Central memory CD8-positive, alpha-beta T cell (primary cell): Measurements from ENCODE around the gene KSR1.

Source experiments
- ATAC-seq: fragments of 150-1000 bp; cut with Tn5 transposase; replicated peaks from 2 replicates; pipeline ENCODE4 v1.10.0; 2022; ENCODE audit warnings: mild to moderate bottlenecking, moderate FRiP score, moderate number of reproducible peaks; ENCODE audit not compliant: poor library complexity, severe bottlenecking; ENCODE audit errors: extremely low read depth
- DNase-seq, 2 donors: peaks; one replicate each; pipeline ENCODE4 v3.0.0; 2021; ENCODE audit warnings: low spot score in 2 of 2
- H3K27ac Mint-ChIP-seq: one replicate; pipeline ENCODE4 v1.8.0; 2022; ENCODE audit warnings: low read depth, mild to moderate bottlenecking, moderate library complexity, mixed read lengths
- H3K27me3 Mint-ChIP-seq: one replicate; pipeline ENCODE4 v1.8.0; 2022; ENCODE audit warnings: mixed read lengths
- H3K36me3 Mint-ChIP-seq: one replicate; pipeline ENCODE4 v1.8.0; 2022; ENCODE audit warnings: mild to moderate bottlenecking, moderate library complexity, mixed read lengths; ENCODE audit not compliant: insufficient read depth
- H3K4me1 Mint-ChIP-seq: one replicate; pipeline ENCODE4 v1.8.0; 2022; ENCODE audit warnings: mixed read lengths
- H3K4me3 Mint-ChIP-seq: one replicate; pipeline ENCODE4 v1.8.0; 2022; ENCODE audit warnings: mild to moderate bottlenecking, moderate library complexity, mixed read lengths
- H3K9me3 Mint-ChIP-seq: one replicate; pipeline ENCODE4 v1.8.0; 2022; ENCODE audit warnings: mixed read lengths

The KSR1 gene

DNA sequence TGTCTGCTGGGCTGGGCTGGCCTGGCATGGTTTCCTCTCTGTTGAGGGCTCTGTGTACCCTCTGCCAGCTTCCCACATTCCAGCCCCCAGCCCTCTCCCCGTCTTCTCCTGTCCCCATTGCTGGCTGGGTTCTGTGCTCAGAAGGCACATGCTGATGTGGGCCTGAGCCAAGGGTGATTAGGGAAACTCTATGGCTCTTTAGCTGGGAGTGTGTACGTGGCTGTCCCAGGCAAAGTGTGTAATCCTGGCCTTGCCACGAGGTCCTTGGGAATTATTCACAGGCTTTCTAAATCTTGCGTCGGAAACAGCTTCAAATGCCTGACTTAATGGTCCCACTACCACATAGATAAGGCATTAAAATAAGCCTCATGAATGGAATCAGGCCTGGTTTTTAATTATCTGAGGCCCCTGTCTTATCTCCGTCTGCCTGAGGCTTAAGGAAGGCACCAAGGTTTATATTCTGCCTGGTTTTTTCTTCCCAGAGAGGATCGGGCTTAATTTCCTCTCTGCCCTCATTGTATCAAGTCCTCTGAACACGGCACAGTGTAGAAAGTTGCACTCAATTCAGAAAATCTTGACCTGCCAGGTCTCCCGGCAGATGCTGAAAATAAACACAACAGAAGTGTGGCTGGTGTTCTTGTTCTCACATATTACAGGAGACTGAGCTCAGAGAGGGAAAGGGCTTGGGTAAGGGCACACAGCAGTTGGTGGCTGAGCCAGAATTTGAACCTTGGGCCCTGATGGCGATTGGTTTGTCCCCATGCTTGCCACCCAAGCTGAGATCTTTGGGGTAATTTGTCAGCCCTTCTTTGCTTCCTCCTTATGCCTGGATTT is 121.9 kb downstream of the KSR1 start:
- DNase-seq (no peak), ATAC-seq (no peak)
- Mint-ChIP-seq H3K27ac (peak overlapping the region; percentile 70), H3K9me3 (no peaks in the 10 kb centered on the region), H3K4me3 (no peak overlapping the region), H3K27me3 (no peaks in the 10 kb centered on the region), H3K4me1 (peaks cover 23% of the 10 kb centered on the region), H3K36me3 (peaks cover 4% of the 10 kb centered on the region)

DNA sequence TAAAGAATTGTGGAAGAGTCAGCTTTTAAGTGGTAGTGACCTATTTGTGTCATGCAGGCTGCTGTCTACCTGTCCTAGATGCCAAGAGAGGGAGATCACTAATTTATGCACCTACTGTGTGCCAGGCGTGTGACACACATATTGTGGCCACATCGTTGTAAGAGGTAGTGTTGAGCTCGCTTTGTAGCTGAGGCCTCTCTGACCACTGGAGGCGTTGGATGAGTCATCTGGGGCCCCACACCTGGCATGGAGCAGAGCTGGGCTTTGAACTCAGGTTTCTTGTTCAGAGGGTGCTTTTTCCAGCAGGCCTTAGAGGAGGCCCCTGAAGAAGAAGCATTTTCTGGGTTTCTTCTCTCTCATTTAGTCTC is 122.5 kb downstream of the KSR1 start:
- H3K27me3 Mint-ChIP-seq: no peaks in the 10 kb centered on the region
- ATAC-seq: peak; percentile 24
- H3K4me1 Mint-ChIP-seq: peaks cover 23% of the 10 kb centered on the region
- peaks cover 2% of the 10 kb centered on the region for H3K36me3 Mint-ChIP-seq
- no peak overlapping the region for H3K4me3 Mint-ChIP-seq
- peak overlapping the region; percentile 70 for H3K27ac Mint-ChIP-seq
- no peak for DNase-seq
- no peaks in the 10 kb centered on the region for H3K9me3 Mint-ChIP-seq

- ATAC-seq (peak; percentile 58), DNase-seq (no peak)
- Mint-ChIP-seq H3K36me3 (peaks cover 2% of the 10 kb centered on the region), H3K27ac (peak overlapping the region; percentile 70), H3K4me1 (peaks cover 23% of the 10 kb centered on the region), H3K9me3 (no peaks in the 10 kb centered on the region), H3K4me3 (no peak overlapping the region), H3K27me3 (no peaks in the 10 kb centered on the region)
These were observed 123.1 kb downstream of the KSR1 start for GRCh38 chr17:27579304-27579703.

DNA sequence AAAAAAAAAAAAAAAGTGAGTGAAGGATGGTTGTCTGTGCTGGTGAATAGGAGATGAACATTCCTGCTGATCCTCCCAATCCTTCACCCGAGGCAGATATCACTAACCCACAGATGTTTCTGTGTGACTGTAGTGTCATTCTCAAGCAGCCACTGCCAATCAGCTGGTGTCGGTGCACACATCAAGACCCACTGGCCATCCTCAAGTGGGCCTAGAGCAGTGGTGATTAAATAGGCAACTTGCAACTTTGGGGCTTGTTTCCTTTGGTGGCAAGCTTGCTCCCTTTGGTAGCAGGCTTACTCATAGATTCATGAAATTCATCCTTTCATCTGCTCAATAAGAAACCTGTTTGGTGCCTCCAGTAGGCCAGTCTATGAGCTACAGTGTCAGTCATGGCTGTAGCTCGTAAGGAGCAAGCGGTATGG is 123.7 kb downstream of the KSR1 start:
- Mint-ChIP-seq H3K4me1 (peaks cover 20% of the 10 kb centered on the region), H3K4me3 (no peak overlapping the region), H3K9me3 (no peaks in the 10 kb centered on the region), H3K27me3 (no peaks in the 10 kb centered on the region), H3K27ac (no peak overlapping the region), H3K36me3 (peaks cover 4% of the 10 kb centered on the region)
- ATAC-seq: no peak
- DNase-seq: no peak

DNA sequence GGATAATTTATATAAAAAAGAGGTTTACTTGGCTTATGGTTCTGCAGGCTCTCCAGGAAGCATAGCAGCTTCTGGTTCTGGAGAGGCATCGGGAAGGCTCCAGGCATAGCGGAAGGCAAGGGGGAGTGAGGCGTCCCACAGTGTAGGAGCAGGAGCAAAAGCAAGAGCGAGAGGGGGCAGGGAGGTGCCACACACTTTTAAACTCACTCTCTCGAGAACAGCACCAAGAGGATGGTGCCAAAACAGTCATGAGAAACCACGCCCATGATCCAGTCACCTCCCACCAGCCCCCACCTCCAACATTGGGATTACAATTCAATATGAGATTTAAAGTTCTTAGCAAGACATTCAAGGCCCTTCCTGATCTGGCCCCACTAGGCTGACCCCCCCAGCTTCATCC is 124.8 kb downstream of the KSR1 start:
- Mint-ChIP-seq H3K9me3 (no peaks in the 10 kb centered on the region), H3K27ac (no peak overlapping the region), H3K36me3 (peaks cover 8% of the 10 kb centered on the region), H3K27me3 (no peaks in the 10 kb centered on the region), H3K4me1 (peaks cover 18% of the 10 kb centered on the region), H3K4me3 (no peak overlapping the region)
- ATAC-seq (no peak), DNase-seq (no peak)

DNA sequence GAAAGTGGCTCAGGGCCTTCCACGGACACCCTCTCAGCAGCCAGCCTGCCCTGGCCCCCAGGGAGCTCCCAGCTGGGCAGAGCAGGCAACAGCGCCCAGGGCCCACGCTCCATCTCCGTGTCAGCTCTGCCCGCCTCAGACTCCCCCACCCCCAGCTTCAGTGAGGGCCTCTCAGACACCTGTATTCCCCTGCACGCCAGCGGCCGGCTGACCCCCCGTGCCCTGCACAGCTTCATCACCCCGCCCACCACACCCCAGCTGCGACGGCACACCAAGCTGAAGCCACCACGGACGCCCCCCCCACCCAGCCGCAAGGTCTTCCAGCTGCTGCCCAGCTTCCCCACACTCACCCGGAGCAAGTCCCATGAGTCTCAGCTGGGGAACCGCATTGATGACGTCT is 126.4 kb downstream of the KSR1 start:
- Mint-ChIP-seq H3K4me3 (no peak overlapping the region), H3K27ac (no peak overlapping the region)
- ATAC-seq: no peak

DNA sequence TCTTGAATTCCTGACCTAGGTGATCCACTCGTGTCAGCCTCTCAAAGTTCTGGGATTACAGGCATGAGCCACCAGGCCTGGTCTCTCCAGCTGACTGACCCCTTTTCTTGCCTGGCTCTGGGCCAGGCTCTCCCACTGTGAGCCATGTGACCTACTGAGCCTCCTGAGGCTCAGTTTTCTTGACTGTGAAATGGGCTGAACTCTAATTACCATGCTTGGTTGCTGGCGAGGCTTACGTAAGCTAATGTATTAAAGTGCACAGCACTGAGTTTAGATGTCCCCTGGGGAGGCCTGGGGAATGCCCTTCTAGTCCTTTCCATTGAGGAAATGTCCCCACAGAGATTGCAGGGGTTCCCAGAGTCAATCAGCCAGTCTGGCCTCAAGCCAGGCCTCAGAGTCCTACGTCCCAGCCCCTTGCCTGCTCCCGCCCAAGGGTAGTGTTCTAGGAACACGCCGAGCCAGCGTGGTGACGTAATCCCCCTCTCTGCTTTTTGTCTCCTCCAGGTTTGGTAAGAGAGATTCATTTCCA is 129.0 kb downstream of the KSR1 start:
- Mint-ChIP-seq H3K4me1 (no peaks in the 10 kb centered on the region), H3K4me3 (no peak overlapping the region), H3K27ac (no peak overlapping the region), H3K9me3 (no peaks in the 10 kb centered on the region), H3K27me3 (no peaks in the 10 kb centered on the region), H3K36me3 (peaks cover 10% of the 10 kb centered on the region)
- DNase-seq (no peak), ATAC-seq (no peak)

More for the DNA sequence above, 126.4 kb downstream of the KSR1 start:
- Mint-ChIP-seq H3K9me3 (no peaks in the 10 kb centered on the region), H3K36me3 (peaks cover 10% of the 10 kb centered on the region), H3K4me1 (peaks cover 18% of the 10 kb centered on the region), H3K27me3 (no peaks in the 10 kb centered on the region)
- no peak for DNase-seq

- Mint-ChIP-seq H3K27ac (no peak overlapping the region), H3K4me3 (no peak overlapping the region), H3K36me3 (peaks cover 10% of the 10 kb centered on the region), H3K4me1 (no peaks in the 10 kb centered on the region), H3K27me3 (no peaks in the 10 kb centered on the region), H3K9me3 (no peaks in the 10 kb centered on the region)
- DNase-seq (no peak), ATAC-seq (no peak)
These were observed 129.5 kb downstream of the KSR1 start for GRCh38 chr17:27585792-27586191.

DNA sequence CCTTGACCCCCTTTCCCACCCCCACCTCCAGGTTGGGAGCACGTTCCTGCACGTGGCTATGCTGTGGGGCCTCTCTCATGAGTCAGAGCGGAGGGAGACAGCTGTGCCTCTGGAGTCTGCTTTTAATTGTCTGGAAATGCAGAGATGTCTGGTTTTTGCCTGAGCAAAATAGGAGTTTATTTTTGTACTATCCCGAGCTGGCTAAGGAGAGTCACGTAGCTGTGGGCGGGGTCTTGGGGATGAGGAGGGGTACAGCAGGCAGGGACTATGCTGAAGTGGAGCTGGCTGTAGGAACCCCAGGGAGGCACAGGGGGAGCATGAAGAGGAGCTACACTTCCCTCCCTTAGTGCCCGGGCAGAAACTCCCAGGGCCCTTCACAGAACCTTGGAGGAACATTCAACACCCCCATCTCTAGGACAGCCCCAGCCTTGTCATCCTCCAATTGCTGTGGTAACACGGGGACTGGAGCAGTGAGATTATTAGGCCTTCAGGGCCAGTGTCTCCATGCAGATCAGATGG is 130.0 kb downstream of the KSR1 start:
- DNase-seq: no peak
- H3K9me3 Mint-ChIP-seq: no peaks in the 10 kb centered on the region
- peaks cover 10% of the 10 kb centered on the region for H3K36me3 Mint-ChIP-seq
- no peak for ATAC-seq
- H3K27me3 Mint-ChIP-seq: no peaks in the 10 kb centered on the region
- H3K27ac Mint-ChIP-seq: no peak overlapping the region
- no peaks in the 10 kb centered on the region for H3K4me1 Mint-ChIP-seq
- H3K4me3 Mint-ChIP-seq: no peak overlapping the region

DNA sequence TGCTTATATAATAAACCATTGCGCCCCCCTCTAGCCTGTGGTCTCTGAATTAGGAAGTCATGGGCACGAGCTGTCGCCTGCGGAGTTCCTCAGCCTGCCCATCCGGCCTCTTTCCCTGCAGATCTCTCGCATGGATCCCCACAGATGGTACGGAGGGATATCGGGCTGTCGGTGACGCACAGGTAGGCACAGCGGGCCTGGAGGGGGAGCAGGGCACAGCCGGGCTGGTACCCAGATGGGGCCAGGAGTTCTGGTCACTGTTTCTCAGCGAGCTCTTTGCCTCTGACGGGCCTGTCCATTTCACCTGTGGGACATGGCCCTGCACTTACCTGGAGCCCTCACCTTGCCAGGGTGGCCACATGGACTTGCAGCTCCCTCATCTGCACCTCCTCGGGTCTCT is 132.1 kb downstream of the KSR1 start:
- DNase-seq: no peak
- no peak for ATAC-seq
- H3K9me3 Mint-ChIP-seq: no peaks in the 10 kb centered on the region
- no peak overlapping the region for H3K4me3 Mint-ChIP-seq
- H3K27ac Mint-ChIP-seq: no peak overlapping the region
- no peaks in the 10 kb centered on the region for H3K27me3 Mint-ChIP-seq
- H3K36me3 Mint-ChIP-seq: peaks cover 10% of the 10 kb centered on the region
- H3K4me1 Mint-ChIP-seq: no peaks in the 10 kb centered on the region

DNA sequence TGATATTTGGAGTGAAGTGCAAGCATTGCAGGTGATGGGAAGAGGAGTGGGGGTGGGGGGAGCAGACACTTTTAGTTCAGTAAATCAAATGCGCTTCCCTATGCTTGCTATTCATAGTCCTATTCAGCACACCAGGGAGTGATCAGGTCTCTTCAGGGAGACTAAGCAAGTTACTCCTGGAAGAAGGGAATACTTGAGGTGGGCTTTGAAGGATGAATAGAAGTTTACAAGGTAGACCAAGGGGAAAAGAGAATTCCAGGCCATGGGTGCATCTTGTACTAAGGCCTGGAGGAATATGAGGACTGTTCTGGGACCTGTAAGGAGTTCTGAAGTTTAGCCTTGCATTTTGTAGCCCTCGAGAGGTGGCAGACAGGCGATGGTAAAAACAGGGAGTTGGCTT is 134.6 kb downstream of the KSR1 start:
- ATAC-seq (no peak), DNase-seq (no peak)
- no peak overlapping the region for H3K4me3 Mint-ChIP-seq
- peaks cover 10% of the 10 kb centered on the region for H3K4me1 Mint-ChIP-seq
- peaks cover 5% of the 10 kb centered on the region for H3K36me3 Mint-ChIP-seq
- H3K27me3 Mint-ChIP-seq: no peaks in the 10 kb centered on the region
- no peaks in the 10 kb centered on the region for H3K9me3 Mint-ChIP-seq
- H3K27ac Mint-ChIP-seq: no peak overlapping the region

DNA sequence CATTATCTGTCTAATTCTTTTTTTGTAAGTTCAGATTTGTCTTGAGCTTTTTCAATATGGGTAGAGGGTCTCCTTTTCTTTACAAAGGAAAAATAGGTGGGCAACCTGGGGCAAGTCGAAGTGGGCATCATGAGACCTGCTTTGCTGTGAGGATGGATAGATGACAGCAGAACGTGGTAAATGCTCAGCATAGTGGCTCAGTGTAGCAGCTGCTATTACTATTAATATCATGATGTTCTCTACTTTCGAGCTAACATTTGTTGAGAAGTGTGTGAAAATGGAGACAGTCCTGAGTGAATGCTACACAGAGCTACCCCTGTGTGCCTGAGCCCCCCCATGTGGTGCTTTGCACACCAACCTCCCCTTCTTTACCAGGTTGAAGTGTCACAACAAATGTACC is 135.7 kb downstream of the KSR1 start:
- no peak for DNase-seq
- H3K4me1 Mint-ChIP-seq: peaks cover 11% of the 10 kb centered on the region
- no peaks in the 10 kb centered on the region for H3K9me3 Mint-ChIP-seq
- no peak for ATAC-seq
- no peaks in the 10 kb centered on the region for H3K27me3 Mint-ChIP-seq
- no peak overlapping the region for H3K4me3 Mint-ChIP-seq
- H3K27ac Mint-ChIP-seq: peak overlapping the region; percentile 54
- peaks cover 2% of the 10 kb centered on the region for H3K36me3 Mint-ChIP-seq

- H3K27ac Mint-ChIP-seq: peak overlapping the region; percentile 27
- peaks cover 11% of the 10 kb centered on the region for H3K4me1 Mint-ChIP-seq
- ATAC-seq: no peak
- no peaks in the 10 kb centered on the region for H3K27me3 Mint-ChIP-seq
- DNase-seq: no peak
- peaks cover 2% of the 10 kb centered on the region for H3K36me3 Mint-ChIP-seq
- no peak overlapping the region for H3K4me3 Mint-ChIP-seq
- H3K9me3 Mint-ChIP-seq: no peaks in the 10 kb centered on the region
These were observed 137.1 kb downstream of the KSR1 start for GRCh38 chr17:27593232-27593856.
